Limb (tissue), 2 donors: Measurements from ENCODE around the gene FAM174C.

Experiments
- DNase-seq, 2 donors: peaks; one replicate each; pipeline ENCODE4 v3.0.0-alpha.2; 2016; ENCODE audit errors: extremely low spot score in 2 of 2

FAM174C gene

DNA sequence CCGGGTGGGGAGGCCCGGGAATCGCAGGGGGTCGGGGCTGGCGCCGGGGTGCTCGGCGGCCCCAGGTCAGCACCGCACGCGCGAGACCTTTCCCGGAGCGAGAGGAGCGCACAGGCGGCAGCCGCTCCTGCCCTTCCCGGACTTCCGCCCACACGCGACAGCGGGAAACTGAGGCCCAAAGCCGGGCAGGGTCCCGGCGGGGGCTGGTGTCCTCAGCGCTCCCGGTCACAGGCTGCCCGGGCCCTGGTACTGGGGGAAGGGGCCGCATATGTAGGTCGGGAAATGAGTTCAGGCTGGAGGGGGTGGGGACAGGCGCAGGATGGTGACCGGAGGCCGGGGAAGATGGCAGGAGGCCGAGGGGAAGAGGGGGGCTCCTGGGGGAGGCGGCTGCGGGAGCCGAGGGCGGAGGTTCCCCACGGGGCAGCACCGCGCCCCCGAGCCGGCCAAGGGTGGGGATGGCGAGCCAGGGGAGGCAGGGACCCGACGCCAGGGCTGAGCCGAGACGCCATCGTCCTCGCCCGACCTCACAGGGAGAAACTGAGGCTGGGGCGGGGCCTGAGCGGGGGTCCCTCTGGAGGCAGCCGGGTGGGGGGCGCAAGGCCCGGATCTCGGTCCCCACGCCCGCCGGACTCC lies 38.2 kb upstream of the FAM174C start:
- DNase-seq: no peak

DNA sequence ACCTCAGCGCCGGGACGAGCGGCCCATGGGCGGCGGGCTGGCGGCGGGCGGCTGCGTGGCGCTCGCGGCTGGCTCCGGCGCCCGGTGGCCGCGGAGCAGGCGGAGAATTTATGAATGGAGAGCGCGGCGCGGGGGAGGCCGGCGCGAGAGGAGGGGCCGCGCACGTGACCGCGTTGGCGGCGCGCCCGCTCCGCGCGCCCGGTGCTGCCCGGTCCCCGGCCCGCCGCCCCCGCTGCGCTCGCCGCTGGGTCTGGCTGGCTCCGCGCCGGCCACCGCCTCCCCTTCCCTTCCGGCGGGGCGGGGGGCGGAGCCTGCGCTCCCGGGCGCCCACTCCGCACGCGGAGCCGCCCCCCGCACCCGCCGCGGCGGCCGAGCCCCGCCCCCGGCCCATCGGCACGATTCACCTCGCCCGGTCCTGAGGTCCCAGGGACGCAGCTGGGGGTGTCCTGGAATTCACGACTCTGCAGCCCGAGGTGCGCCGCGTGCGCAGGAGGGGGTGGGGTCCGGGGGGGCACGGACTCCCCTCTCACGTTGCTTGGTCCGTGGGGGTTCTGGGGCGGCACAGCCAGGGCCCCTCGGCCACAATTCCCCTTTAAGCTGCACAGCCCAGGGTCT lies 37.5 kb upstream of the FAM174C start, which contains the start of gene CBARP:
Gene CBARP (minus strand): TSS at position 252 of the 615 bp plus-strand sequence. CDS start 1,905 bp downstream, outside the sequence.
- DNase-seq: peak in 1 of 2 donors; percentile 77

DNA sequence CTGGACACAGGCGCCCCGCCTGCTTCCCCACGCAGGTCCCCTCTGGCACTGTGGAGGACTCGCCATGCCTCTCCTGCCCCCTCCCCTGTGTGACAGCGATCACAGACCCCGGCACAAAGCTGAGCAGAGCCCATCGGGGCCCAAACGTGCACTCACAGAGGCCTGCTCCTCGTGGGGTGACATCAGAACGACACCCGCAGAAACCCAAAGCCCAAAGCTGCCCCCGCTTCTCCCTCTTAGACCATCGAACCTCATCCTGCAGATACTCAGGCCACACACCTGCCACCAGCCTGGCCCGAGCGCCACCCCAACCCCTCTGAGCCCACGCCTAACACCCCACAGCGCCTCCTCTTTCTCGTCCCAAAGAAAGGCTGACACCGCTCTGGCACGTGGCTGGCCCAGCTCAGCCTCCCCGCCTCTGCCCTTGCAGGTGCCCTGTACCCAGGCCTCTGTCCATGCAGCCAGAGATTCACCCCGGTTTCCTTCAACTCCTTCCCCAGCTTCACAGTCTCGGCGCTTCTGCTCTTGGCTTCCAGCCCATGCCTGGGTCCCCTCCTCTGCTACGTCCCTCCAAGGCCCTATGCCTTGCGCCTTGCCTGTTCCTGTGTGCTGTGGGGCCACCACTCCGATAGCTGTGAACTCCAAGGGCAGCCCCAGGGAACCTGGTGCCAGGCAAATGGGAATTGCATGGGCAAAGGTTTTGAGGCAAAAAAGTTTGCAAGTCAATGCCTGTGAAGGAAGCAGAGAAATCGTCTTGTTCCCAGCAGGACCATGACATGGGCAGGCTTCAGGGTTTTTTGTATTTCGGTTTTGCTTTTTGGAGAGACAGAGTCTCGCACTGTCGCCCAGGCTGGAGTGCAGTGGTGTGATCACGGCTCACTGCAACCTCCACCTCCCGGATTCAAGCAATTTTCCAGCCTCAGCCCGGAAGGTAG lies 36.7 kb upstream of the FAM174C start:
- DNase-seq: no peak

GRCh38 chr19:1239420-1239795 lies 35.9 kb upstream of the FAM174C start:
- no peak for DNase-seq

DNA sequence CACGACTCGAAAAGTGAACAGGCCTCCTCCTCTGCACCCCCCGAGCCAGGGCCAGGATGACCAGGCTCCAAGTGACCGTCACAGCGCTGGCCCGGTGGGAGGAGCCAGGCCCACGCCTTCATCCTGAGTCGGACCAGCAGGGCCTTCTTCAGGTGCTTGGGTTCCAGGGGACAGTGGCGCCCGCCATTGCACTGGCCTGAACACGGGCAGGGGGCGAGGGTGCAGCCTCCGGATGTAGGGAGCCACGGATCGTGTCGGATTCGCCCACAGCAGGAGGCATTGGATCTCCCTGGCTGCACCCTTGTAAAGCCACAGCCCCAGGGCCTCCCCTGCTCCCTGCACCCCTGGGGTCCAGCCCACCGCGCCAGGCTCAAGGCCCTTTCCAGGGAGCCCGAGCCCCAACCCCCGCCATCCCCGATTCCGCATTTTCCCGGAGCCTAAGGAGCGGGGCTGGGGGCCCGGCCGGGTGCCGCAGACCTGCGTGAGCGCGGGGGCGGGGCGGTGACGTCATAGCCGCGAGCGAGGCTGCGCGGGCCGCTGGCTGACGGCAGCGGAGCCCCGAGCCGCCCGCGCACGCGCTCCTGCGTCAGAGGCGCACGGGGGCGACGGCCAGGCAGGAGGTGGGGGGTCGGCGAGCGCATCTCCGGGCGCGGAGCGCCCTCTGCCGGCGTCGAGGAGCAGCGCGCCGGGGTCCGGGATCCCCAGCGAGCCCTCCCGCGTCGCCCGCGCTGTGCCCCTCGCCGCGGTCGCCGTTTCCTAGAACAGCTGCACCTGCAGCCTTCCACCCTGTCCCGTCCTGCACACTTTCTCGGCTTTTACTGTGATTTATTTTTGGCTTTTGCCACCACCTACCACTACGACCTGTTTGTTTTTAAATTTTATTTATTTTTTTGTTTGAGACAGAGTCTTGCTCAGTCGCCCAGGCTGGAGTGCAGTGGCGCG lies 35.3 kb upstream of the FAM174C start:
- DNase-seq: peak; percentile 92 to 97

DNA sequence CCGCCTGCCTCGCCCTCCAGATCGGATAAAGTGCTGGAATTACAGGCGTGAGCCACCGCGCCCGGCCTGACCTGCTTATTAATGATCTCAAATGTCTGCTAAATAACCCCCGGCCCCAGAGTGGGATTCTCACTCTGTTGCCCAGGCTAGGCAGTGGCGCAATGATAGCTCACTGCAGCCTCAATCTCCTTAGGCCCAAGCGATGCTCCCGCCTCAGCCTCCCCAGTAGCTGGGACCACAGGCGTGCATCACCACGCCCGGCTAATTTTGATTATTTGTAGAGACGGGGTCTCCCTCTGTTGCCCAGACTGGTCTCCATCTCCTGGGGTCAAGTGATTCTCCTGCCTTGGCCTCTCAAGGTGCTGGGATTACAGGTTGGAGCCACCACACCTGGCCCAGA lies 34.4 kb upstream of the FAM174C start:
- no peak for DNase-seq

- peak; percentile 92 to 96 for DNase-seq
These were observed 33.8 kb upstream of the FAM174C start, which contains the start of gene ATP5F1D for GRCh38 chr19:1241417-1242095. Gene ATP5F1D, plus strand, starts transcription at chr19:1241751. Its CDS starts 100 bp downstream, at chr19:1241851.

DNA sequence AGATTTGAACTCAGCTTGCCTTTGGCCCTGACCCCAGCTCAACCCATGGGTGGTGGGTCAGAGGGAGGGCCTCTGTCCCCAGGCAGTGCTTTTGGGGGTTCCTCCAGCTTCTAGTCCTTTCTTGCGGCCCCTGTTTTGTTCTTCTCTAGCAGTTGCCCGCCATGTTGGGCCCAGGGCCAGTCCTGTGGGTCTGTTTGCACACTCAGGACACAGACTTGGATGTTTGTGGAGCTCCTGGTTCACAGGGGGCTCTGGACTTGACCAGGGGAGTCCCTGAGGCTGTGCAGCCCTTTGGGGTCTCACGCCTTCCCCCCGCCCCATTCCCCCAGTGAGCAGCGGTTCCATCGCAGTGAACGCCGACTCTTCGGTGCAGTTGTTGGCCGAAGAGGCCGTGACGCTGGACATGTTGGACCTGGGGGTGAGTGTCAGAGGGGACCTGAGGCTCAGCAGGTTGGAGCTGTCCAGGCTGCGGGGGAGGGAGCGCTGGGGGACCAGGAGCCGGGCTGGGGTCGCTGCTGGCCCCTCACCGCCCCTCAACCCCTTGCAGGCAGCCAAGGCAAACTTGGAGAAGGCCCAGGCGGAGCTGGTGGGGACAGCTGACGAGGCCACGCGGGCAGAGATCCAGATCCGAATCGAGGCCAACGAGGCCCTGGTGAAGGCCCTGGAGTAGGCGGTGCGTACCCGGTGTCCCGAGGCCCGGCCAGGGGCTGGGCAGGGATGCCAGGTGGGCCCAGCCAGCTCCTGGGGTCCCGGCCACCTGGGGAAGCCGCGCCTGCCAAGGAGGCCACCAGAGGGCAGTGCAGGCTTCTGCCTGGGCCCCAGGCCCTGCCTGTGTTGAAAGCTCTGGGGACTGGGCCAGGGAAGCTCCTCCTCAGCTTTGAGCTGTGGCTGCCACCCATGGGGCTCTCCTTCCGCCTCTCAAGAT lies 31.3 kb upstream of the FAM174C start:
- peak; percentile 78 to 87 for DNase-seq

DNA sequence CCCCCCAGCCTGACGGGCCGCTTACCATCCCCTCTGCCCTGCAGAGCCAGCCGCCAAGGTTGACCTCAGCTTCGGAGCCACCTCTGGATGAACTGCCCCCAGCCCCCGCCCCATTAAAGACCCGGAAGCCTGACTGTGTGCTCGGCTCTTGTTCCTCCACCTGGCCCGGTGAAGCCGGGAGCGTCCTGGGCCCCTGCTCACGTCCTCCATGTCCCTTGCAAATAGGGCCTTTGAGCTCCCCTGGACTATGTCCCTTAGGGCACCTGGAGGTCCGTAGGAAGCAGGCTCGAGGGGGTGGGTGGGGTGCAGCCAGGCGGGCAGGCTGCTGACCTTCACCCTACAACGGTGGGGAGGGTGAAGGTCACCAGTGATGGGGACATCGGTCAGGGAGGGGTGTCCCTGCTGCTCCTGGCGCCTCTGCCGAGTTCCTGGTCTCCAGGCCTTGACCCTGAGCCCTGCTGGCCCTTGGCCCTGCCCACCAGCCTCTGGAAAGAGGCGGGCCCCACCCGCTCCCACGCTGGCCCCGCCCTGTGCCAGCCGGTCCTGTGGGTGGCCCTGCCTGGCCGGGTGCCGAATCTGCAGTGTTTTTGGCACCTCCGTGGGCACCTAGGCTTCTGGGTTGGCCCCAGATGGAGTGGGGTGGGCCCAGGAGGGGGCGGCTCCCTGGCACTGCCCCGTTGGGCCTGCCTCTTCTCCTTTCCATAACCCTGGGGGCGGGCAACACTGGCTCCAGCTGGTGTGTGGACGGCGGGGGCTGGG lies 30.5 kb upstream of the FAM174C start:
- peak in 1 of 2 donors; percentile 58 for DNase-seq

DNA sequence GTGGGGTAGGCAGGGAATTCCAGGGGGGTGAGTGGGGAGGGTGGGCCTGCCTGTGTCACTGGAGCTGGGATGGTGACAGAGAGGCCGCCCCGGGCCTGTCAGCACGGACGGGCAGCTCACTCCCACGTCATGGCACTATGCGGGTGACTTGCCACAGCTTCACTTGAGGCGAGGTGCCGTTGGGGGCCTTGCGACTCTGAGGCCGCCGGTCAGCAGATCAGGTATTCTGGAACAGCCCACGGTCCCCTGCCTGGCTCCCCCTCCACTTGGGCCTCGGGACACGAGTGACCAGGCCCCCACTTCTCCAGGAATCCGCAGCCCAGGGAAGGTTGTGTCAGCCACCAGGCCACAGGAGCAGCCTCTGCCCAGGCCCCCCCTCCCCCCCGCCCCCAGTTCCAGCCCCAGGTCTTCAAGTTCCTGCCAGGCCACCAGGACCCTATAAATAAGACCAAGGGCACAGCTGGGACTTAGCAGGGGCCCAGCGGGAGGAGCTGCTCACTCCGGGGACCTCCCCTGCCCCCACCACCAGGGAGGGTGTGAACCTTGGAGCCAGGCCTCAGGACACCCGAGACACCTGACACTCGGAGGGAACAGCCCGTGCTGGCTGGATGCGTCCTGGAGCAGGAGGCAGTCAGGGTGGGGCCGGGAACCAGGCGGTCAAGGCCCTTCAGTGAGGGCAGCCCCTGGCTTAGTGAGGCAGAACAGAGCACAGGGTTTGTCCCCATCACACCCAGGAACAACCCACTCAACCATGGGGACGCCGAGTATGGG lies 29.7 kb upstream of the FAM174C start:
- peak in 1 of 2 donors; percentile 64 for DNase-seq

DNA sequence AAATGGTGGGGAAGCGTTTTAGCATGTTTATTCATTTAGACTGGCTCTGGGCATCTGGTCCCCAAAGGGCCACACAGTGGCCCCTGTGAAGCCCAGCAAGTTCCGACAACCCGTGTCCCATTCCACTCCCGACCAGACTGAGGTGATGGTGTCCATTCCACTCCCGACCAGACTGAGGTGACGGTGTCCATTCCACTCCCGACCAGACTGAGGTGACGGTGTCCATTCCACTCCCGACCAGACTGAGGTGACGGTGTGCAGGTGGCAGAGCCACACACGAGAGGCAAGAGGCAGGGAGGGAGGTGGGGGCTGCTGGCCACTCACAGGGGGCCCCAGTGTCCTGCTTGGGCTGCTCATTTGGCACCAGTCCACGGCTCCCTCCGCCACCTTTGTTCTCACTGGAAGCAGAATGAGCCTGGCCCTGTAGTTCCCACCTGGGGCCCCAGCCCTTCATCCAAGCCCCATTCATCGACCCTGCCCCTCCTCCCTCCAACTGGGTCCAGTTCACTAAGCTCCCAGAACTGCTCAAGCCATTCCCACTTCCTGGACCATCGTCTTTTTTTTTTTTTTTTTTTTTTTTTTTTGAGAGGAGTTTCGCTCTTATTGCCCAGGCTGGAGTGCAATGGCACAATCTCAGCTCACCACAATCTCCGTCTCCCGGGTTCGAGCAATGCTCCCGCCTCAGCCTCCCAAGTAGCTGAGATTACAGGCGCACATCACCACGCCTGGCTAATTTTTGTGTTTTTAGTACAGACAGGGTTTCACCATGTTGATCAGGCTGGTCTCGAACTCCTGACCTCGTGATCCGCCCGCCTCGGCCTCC lies 28.9 kb upstream of the FAM174C start:
- peak in 1 of 2 donors; percentile 65 for DNase-seq

GRCh38 chr19:1247748-1248138 lies 27.6 kb upstream of the FAM174C start:
- DNase-seq: no peak

- peak in 1 of 2 donors; percentile 89 for DNase-seq
These were observed 27.1 kb upstream of the FAM174C start, which contains the start of gene MIDN for GRCh38 chr19:1248139-1248785. Gene MIDN, plus strand, starts transcription at chr19:1248583. Its CDS starts 1,714 bp downstream, at chr19:1250297.

- DNase-seq: peak; percentile 77 to 93
These were observed 26.5 kb upstream of the FAM174C start for GRCh38 chr19:1248786-1249297.

GRCh38 chr19:1249298-1249989 lies 25.9 kb upstream of the FAM174C start:
- peak; percentile 97 to 98 for DNase-seq
